C4-2B (cell line): Measurements from ENCODE around the gene CTSL.
"Not testable (repeated sequence)": the region's sequence is repeated elsewhere in the genome, so short reads cannot be mapped to it uniquely, and the experiment has no call there.

Source experiments
- H3K27ac ChIP-seq: fragments of 450-650 bp; 2 replicates; pipeline ENCODE4 v1.5.1; 2017
- CTCF ChIP-seq: fragments of 450-650 bp; conservative IDR thresholded peaks from 2 replicates; pipeline ENCODE4 v1.5.1; 2017; ENCODE audit warnings: mild to moderate bottlenecking
- ZFX ChIP-seq: fragments of 450-650 bp; IDR thresholded peaks from 2 replicates; pipeline ENCODE4 v1.6.1; 2017

CTSL gene

GRCh38 chr9:87734106-87734505 lies 8.2 kb downstream of the CTSL start:
- TF ChIP-seq CTCF (no peak), ZFX (no peak)
- H3K27ac ChIP-seq = no peak overlapping the region

GRCh38 chr9:87739546-87739945 lies 13.6 kb downstream of the CTSL start:
- no peak for TF ChIP-seq CTCF
- no peak for TF ChIP-seq ZFX

GRCh38 chr9:87740209-87740608 lies 14.3 kb downstream of the CTSL start:
- TF ChIP-seq ZFX = no peak
- no peak for TF ChIP-seq CTCF
- no peak overlapping the region for H3K27ac ChIP-seq

More at GRCh38 chr9:87739546-87739945, 13.6 kb downstream of the CTSL start:
- no peak overlapping the region for H3K27ac ChIP-seq

- H3K27ac ChIP-seq = no peak overlapping the region
- TF ChIP-seq ZFX = no peak
- TF ChIP-seq CTCF = no peak
Observed at GRCh38 chr9:87741326-87741725, 15.4 kb downstream of the CTSL start.

GRCh38 chr9:87741891-87742290 lies 16.0 kb downstream of the CTSL start:
- no peak overlapping the region for H3K27ac ChIP-seq
- TF ChIP-seq CTCF (no peak), ZFX (no peak)

- no peak overlapping the region for H3K27ac ChIP-seq
- no peak for TF ChIP-seq CTCF
- no peak for TF ChIP-seq ZFX
Observed at GRCh38 chr9:87742813-87743428, 17.0 kb downstream of the CTSL start.

- not testable (repeated sequence) for H3K27ac ChIP-seq
Observed at GRCh38 chr9:87744247-87744646, 18.3 kb downstream of the CTSL start.

- H3K27ac ChIP-seq = no peak overlapping the region
- TF ChIP-seq ZFX = no peak
- no peak for TF ChIP-seq CTCF
Observed at GRCh38 chr9:87746186-87746585, 20.3 kb downstream of the CTSL start.
